ENCODE results near the gene KIAA0825.

KIAA0825 gene

GRCh38 chr5:94240993-94241651, 377.3 kb downstream of the KIAA0825 start:
- DNase-seq (ENCODE audit: low read depth in 3 of 3), result no peak

GRCh38 chr5:94240596-94240992, 377.8 kb downstream of the KIAA0825 start:
- DNase-seq (ENCODE audit: low read depth in 3 of 3), result no peak

GRCh38 chr5:94240134-94240533, 378.3 kb downstream of the KIAA0825 start:
- DNase-seq (ENCODE audit: low read depth in 3 of 3), result no peak

GRCh38 chr5:94239266-94239665, 379.1 kb downstream of the KIAA0825 start:
- no peak for DNase-seq (ENCODE audit: low read depth in 3 of 3)

- DNase-seq (ENCODE audit: low read depth in 3 of 3), result no peak
These were observed 383.4 kb downstream of the KIAA0825 start for GRCh38 chr5:94234987-94235386.

GRCh38 chr5:94228791-94229190, 389.6 kb downstream of the KIAA0825 start:
- no peak for DNase-seq (ENCODE audit: low read depth in 3 of 3)

GRCh38 chr5:94223235-94223634, 395.2 kb downstream of the KIAA0825 start:
- DNase-seq (ENCODE audit: low read depth in 3 of 3), result no peak

- DNase-seq (ENCODE audit: low read depth in 3 of 3), result no peak
These were observed 400.0 kb downstream of the KIAA0825 start for GRCh38 chr5:94218374-94218773.

- DNase-seq (ENCODE audit: low read depth in 3 of 3), result no peak
These were observed 400.7 kb downstream of the KIAA0825 start for GRCh38 chr5:94217745-94218144.

- DNase-seq (ENCODE audit: low read depth in 3 of 3), result no peak
These were observed 401.2 kb downstream of the KIAA0825 start for GRCh38 chr5:94217216-94217615.

GRCh38 chr5:94212476-94212875, 405.9 kb downstream of the KIAA0825 start:
- DNase-seq (ENCODE audit: low read depth in 3 of 3), result no peak

GRCh38 chr5:94209774-94210355, 408.5 kb downstream of the KIAA0825 start:
- DNase-seq (ENCODE audit: low read depth in 3 of 3), result no peak

- no peak for DNase-seq (ENCODE audit: low read depth in 3 of 3)
These were observed 409.1 kb downstream of the KIAA0825 start for GRCh38 chr5:94209272-94209671.

- DNase-seq (ENCODE audit: low read depth in 3 of 3), result no peak
These were observed 418.8 kb downstream of the KIAA0825 start for GRCh38 chr5:94199566-94199965.

- DNase-seq (ENCODE audit: low read depth in 3 of 3), result no peak
These were observed 420.4 kb downstream of the KIAA0825 start for GRCh38 chr5:94197970-94198369.

- DNase-seq (ENCODE audit: low read depth in 3 of 3), result no peak
These were observed 421.5 kb downstream of the KIAA0825 start for GRCh38 chr5:94196953-94197352.

GRCh38 chr5:94192658-94193391, 425.6 kb downstream of the KIAA0825 start:
- DNase-seq (ENCODE audit: low read depth in 3 of 3), result no peak

- no peak for DNase-seq (ENCODE audit: low read depth in 3 of 3)
These were observed 426.8 kb downstream of the KIAA0825 start for GRCh38 chr5:94191604-94192003.

- no peak for DNase-seq (ENCODE audit: low read depth in 3 of 3)
These were observed 429.7 kb downstream of the KIAA0825 start for GRCh38 chr5:94188725-94189124.

GRCh38 chr5:94184870-94185269, 433.5 kb downstream of the KIAA0825 start:
- DNase-seq (ENCODE audit: low read depth in 3 of 3), result no peak

- no peak for DNase-seq (ENCODE audit: low read depth in 3 of 3)
These were observed 436.5 kb downstream of the KIAA0825 start for GRCh38 chr5:94181895-94182294.

- DNase-seq (ENCODE audit: low read depth in 3 of 3), result no peak
These were observed 437.6 kb downstream of the KIAA0825 start for GRCh38 chr5:94180761-94181160.

GRCh38 chr5:94175912-94176311, 442.5 kb downstream of the KIAA0825 start:
- DNase-seq (ENCODE audit: low read depth in 3 of 3), result no peak

Data from stimulated activated CD4-positive, alpha-beta T cell treated with anti-CD3 and anti-CD28 coated beads, TNF-alpha, amount 100 ng/mL, for 4 hours (primary cell).